Epithelial cell of proximal tubule (primary cell): ENCODE data around the gene TGFB2. TPM values are rescaled to one million over a fixed set of nuclear protein-coding genes. Genes with fewer than 3 reads are reported as not detected.

Source experiments
- DNase-seq: peaks from one replicate; pipeline ENCODE4 v3.0.0-alpha.2; 2011; ENCODE audit warnings: low read depth
- H3K4me3 ChIP-seq: 2 replicates; pipeline ENCODE4 v1.5.1; 2011; ENCODE audit warnings: low read depth, mild to moderate bottlenecking, low read length
- CTCF ChIP-seq: conservative IDR thresholded peaks from 2 replicates; pipeline ENCODE4 v1.5.1; 2012; ENCODE audit warnings: low read depth, mild to moderate bottlenecking, low read length
- total RNA-seq: library from RNA; depleted of rRNA; stranded (reverse); fragments of >200 nt; gene quantifications from 2 replicates; pipeline ENCODE4 v1.2.3, GENCODE V29; 2015

The TGFB2 gene
- total RNA-seq, 1 donor from 2014 or later = 33.7 TPM

GRCh38 chr1:218464871-218465270, 119.7 kb downstream of the TGFB2 start:
- TF ChIP-seq CTCF = no peak
- H3K4me3 ChIP-seq = no peak overlapping the region
- no peak for DNase-seq

DNA sequence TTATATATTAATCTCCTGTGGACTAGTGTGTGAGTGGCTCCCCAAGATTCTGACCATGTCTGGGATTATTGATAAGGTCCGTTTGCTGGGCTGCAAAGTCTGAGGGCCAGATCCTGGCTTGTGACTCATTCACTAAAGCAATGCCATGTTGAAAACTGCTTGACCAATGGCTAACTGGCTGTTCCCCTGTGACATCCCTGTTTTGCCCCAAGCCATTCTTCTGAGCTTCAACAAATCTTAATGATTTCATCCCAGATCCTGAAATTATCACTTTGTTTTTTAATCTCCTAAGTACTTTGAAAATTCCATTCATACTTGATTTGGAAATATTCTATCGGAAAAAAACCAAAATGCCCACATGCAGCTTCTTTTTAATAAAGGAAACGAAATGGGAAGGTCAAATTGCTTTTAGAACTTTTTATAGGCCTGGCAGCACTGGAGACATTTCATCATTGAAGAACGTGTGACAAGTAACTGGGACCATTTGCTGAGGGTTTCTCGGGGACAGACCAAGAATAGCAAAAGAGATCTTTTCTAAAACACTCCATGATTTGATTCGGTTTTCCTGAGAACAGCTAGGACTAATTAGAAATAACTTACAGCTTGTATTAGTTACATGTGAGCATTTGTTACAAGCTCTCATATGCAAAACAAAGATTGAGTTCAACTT, 121.3 kb downstream of the TGFB2 start:
- no peak overlapping the region for H3K4me3 ChIP-seq
- TF ChIP-seq CTCF = no peak
- DNase-seq = no peak

- no peak overlapping the region for H3K4me3 ChIP-seq
- no peak for DNase-seq
- TF ChIP-seq CTCF = no peak
These were observed 122.3 kb downstream of the TGFB2 start for GRCh38 chr1:218467101-218468072.

GRCh38 chr1:218468711-218469110, 123.6 kb downstream of the TGFB2 start:
- no peak for DNase-seq
- no peak for TF ChIP-seq CTCF
- H3K4me3 ChIP-seq = no peak overlapping the region

GRCh38 chr1:218472885-218473284, 127.7 kb downstream of the TGFB2 start:
- DNase-seq = no peak
- no peak for TF ChIP-seq CTCF
- H3K4me3 ChIP-seq = no peak overlapping the region

- TF ChIP-seq CTCF = no peak
- H3K4me3 ChIP-seq = no peak overlapping the region
- DNase-seq = no peak
These were observed 128.4 kb downstream of the TGFB2 start for GRCh38 chr1:218473522-218473921.
